SK-N-SH (cell line): Measurements from ENCODE around the gene REEP1.

Experiments
- CTCF ChIP-seq: fragments of 200-600 bp; sonication (generic); IDR thresholded peaks from 2 replicates; pipeline ENCODE4 v1.6.1; 2017; ENCODE audit warnings: antibody characterized with exemption, mild to moderate bottlenecking, moderate library complexity
- RAD21 ChIP-seq: IDR thresholded peaks from 2 replicates; pipeline ENCODE4 v1.6.1; 2012; ENCODE audit warnings: mild to moderate bottlenecking, low read length

GRCh38 chr2:86234563-86235131 lies 102.8 kb downstream of the REEP1 start:
- TF ChIP-seq RAD21 (no peak), CTCF (no peak)
